PFSK-1 (cell line): ENCODE measurements around the gene RBM8A.

Experiments used
- FOXP2 ChIP-seq: optimal IDR thresholded peaks from 2 replicates; pipeline ENCODE3; 2011; ENCODE audit warnings: borderline replicate concordance, control low read depth, inconsistent platforms; ENCODE audit not compliant: insufficient read depth; ENCODE audit errors: extremely low read length, extremely low read depth
- POLR2AphosphoS5 ChIP-seq: IDR thresholded peaks from 2 replicates; pipeline ENCODE4 v1.6.1; 2012; ENCODE audit warnings: low read depth, mild to moderate bottlenecking, control low read depth, low read length, moderate library complexity
- SIN3A ChIP-seq: IDR thresholded peaks from 2 replicates; pipeline ENCODE4 v1.6.1; 2012; ENCODE audit warnings: mild to moderate bottlenecking, low read length, moderate library complexity, borderline replicate concordance; ENCODE audit not compliant: insufficient read depth
- TAF1 ChIP-seq: IDR thresholded peaks from 2 replicates; pipeline ENCODE4 v1.6.1; 2012; ENCODE audit warnings: low read length, control low read depth, borderline replicate concordance; ENCODE audit not compliant: insufficient read depth
- TF ChIP-seq, protein P1 (sequence below), 2 experiments: IDR thresholded peaks; 2 replicates each; pipeline versions ENCODE4 v1.6.1 to v1.8.0; 2011 to 2012; ENCODE audit warnings: low read depth in 2 of 2, low read length in 2 of 2, control low read depth in 1 of 2, inconsistent platforms in 1 of 2, mild to moderate bottlenecking in 1 of 2, moderate library complexity in 1 of 2; ENCODE audit not compliant: insufficient read depth in 1 of 2

GRCh38 chr1:145963265-145964019 is 36.2 kb upstream of the RBM8A start:
- TF ChIP-seq POLR2AphosphoS5, result no peak
- TF ChIP-seq TAF1, result no peak
- no peak for TF ChIP-seq SIN3A
- TF ChIP-seq, protein P1, sequence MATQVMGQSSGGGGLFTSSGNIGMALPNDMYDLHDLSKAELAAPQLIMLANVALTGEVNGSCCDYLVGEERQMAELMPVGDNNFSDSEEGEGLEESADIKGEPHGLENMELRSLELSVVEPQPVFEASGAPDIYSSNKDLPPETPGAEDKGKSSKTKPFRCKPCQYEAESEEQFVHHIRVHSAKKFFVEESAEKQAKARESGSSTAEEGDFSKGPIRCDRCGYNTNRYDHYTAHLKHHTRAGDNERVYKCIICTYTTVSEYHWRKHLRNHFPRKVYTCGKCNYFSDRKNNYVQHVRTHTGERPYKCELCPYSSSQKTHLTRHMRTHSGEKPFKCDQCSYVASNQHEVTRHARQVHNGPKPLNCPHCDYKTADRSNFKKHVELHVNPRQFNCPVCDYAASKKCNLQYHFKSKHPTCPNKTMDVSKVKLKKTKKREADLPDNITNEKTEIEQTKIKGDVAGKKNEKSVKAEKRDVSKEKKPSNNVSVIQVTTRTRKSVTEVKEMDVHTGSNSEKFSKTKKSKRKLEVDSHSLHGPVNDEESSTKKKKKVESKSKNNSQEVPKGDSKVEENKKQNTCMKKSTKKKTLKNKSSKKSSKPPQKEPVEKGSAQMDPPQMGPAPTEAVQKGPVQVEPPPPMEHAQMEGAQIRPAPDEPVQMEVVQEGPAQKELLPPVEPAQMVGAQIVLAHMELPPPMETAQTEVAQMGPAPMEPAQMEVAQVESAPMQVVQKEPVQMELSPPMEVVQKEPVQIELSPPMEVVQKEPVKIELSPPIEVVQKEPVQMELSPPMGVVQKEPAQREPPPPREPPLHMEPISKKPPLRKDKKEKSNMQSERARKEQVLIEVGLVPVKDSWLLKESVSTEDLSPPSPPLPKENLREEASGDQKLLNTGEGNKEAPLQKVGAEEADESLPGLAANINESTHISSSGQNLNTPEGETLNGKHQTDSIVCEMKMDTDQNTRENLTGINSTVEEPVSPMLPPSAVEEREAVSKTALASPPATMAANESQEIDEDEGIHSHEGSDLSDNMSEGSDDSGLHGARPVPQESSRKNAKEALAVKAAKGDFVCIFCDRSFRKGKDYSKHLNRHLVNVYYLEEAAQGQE (IDR thresholded peaks at IDR 0.05; ENCODE audit: insufficient read depth in 1 of 2, low read depth in 2 of 2, low read length in 2 of 2), result no peak
- TF ChIP-seq FOXP2, result no peak
